CD4-positive, alpha-beta T cell treated with Interleukin-12 subunit alpha and Interleukin-12 subunit beta, for 1 hour (primary cell): ENCODE results near the gene SYCE1L.
"Not testable (repeated sequence)": the region's sequence is repeated elsewhere in the genome, so short reads cannot be mapped to it uniquely, and the experiment has no call there.

Experiments used
- DNase-seq: peaks from one replicate; pipeline ENCODE4 v3.0.0-alpha.2; 2020

SYCE1L gene

DNA sequence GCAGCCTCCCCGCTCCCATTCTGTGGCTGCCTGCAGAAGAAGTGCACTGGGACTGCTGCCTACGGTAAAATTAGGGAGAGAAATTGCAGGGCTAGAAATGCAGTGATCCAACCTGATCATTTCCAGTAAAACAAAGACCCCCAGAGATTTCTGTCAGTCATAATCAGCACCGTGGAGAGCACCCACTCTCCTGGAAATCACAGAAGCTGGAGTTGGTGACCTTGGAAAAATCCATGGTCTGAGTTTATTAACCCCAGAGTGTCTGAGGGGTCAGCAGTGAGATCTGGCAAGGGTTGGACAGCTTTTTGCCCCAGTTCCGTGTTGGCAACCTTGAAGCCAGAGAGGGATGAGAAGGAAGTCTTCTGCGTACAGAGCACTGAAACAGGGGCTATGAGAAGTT, 7.8 kb downstream of the SYCE1L start:
- DNase-seq = no peak

DNA sequence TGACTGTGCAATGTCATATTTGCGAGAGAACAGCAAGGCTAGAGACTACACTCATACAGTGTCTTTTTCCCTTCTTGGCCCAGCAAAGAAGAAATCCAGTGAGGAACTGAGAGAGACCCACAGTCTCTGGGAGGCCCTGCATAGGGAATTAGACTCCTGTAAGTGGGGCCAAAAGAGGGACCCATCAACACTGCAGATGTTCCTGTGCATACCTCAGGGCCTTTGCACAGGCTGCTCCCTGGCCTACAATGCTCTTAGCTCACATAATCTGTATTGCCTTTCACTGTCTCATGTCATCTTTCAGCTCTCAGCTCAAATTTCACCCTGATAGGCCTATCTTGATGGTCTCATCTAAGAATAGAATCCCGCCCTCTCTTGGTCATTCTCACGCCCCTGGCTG, 9.2 kb downstream of the SYCE1L start:
- DNase-seq = no peak

GRCh38 chr16:77211880-77212740, 12.9 kb downstream of the SYCE1L start:
- peak; percentile 82 for DNase-seq

GRCh38 chr16:77212741-77213541, 13.7 kb downstream of the SYCE1L start:
- peak; percentile 75 for DNase-seq

DNA sequence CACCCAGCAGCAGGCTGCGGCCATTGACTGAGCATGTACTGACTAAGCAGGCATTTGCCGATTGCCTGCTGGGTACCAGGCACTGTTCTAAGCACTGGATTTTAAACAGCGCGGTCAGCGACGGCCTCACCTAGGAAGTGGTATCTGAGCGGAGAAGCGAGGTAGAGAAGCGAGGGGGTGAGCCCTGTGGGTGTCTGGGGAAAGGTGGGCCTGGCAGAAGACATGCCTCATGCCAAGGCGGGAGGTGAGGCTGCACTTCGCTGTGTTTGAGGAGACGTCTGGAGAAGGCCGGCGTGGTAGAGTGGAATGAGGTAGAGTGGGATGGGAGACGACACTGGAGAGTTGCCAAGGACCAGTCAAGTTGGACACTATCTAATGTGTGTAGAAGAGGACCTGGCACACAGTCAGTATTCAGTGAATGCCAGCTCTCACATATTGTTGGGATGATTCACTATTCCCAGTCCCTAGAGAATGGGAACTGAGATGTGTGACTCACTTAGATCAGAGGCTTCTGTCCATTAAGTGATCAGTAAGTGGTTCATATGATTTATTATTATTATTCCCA, 14.4 kb downstream of the SYCE1L start:
- DNase-seq = no peak

DNA sequence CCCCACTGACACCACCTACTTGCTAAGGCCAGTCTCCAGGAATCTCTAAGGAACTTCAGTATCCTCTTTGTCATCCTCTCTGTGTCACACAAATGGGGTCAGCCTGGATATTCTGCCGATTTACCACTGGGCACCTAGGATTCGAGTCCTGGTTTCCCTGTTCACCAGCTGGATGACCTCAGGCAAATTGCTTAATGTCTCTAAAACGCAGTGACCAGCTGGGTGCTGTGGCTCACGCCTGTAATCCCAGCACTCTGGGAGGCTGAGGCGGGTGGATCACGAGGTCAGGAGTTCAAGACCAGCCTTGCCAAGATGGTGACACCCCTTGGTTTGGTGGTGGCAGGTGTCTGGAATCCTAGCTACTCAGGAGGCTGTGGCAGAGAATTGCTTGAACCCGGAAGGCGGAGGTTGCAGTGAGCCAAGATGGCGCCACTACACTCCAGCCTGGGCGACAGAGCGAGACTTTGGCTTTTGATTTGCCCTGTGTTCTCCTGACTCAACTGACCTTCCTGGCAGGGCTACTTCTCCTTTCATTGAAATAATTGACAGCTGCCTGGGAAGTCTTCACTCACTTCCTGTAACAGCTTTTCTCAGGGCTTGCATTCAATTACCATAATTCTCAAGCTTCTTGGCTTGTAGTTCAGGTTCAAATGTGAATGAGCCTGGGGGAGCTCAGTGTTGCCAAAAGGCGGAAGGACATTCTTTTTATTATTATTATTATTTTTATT, 15.4 kb downstream of the SYCE1L start:
- DNase-seq = no peak

GRCh38 chr16:77219437-77219836, 20.2 kb downstream of the SYCE1L start:
- DNase-seq = no peak

- no peak for DNase-seq
Measured at GRCh38 chr16:77220427-77220826, 21.2 kb downstream of the SYCE1L start.

DNA sequence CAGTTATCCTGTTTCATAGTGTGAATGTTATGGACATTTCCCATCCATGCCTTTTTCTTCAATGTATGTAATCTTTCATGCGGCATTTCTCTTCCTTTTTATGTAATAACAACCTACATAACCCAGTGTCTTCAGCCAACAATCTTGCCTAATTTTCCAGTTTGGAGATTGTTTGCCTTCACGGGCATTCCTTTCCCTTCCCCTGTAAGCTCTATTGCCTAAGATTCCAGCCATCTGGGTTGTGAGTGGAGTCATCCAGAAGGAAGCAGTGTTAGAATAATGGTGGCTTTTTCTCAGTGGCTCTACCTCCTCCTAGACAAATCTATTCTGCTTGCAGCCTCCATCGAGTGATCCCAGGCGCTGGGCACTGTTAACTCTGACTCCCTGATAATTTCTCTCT, 22.3 kb downstream of the SYCE1L start:
- DNase-seq = no peak

GRCh38 chr16:77223184-77223583, 24.0 kb downstream of the SYCE1L start:
- no peak for DNase-seq

GRCh38 chr16:77225182-77225581, 26.0 kb downstream of the SYCE1L start:
- DNase-seq = no peak

DNA sequence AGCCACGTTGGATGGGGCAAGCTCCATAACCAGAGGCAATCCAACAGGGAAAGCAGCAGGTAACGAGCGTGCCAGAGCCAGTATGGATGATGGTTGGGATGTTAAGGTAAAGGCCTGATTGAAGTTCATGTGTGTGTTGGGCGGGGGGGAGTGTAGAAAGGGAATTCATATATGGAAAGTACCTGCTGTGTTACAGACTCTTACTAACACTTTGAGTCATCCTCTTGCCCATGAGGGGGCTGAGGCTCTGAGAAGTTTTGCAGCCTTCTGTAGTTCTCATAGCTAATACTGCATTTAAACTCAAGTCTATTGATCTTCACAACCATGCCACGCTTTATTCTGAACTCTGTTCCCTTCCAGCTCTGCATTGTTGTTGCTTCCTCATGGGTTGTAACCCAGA, 28.5 kb downstream of the SYCE1L start:
- DNase-seq = no peak

GRCh38 chr16:77231047-77231446, 31.8 kb downstream of the SYCE1L start:
- no peak for DNase-seq

DNA sequence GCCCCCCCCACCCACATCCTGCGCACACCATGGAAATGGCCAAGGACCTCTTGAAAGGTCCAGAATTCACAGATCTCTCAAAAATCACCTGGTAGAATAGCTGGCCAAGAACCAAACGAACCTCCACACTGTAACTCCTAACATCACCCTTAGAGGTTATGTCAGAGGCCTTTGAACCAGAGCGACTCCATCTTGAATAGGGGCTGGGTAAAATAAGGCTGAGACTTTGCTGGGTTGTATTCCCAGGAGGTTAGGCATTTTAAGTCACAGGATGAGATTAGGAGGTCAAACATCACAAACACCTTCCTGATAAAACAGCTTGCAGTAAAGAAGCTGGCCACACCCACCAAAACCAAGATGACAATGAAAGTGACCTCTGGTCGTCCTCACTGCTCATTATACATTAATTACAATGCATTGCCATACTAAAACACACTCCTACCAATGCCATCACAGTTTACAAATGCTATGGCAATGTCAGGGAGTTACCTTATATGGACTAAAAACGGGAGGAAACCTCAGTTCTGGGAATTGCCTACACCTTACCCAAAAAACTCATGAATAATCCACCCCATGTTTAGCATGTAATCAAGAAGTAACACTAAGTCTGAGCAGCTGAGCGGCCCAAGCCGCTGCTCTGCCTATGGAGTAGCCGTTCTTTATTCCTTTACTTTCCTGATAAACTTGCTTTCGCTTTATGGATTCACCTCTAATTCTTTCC, 34.8 kb downstream of the SYCE1L start:
- no peak for DNase-seq

GRCh38 chr16:77234611-77235010, 35.4 kb downstream of the SYCE1L start:
- DNase-seq = no peak

- DNase-seq = peak; percentile 89
Measured at GRCh38 chr16:77236063-77236511, 36.9 kb downstream of the SYCE1L start.

GRCh38 chr16:77238593-77238992, 39.4 kb downstream of the SYCE1L start:
- no peak for DNase-seq

DNA sequence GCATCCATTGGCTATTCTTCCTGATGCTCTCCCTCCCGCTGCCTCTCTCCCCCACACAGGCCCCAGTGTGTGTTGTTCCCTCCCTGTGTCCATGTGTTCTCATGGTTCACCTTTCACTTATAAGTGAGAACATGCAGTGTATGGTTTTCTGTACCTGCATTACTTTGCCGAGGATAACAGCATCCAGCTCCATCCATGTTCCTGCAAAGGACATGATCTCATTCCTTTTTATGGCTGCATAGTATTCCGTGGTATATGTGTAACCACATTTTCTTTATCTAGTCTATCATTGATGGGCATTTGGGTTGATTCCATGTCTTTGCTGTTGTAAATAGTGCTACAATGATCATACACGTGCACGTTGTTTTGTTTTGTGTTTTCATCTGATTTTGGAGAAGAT, 43.3 kb downstream of the SYCE1L start:
- not testable (repeated sequence) for DNase-seq

GRCh38 chr16:77246150-77246549, 46.9 kb downstream of the SYCE1L start:
- no peak for DNase-seq

- no peak for DNase-seq
Measured at GRCh38 chr16:77250400-77250799, 51.2 kb downstream of the SYCE1L start.
